ENCODE measurements around the gene RCCD1.

RCCD1 gene

DNA sequence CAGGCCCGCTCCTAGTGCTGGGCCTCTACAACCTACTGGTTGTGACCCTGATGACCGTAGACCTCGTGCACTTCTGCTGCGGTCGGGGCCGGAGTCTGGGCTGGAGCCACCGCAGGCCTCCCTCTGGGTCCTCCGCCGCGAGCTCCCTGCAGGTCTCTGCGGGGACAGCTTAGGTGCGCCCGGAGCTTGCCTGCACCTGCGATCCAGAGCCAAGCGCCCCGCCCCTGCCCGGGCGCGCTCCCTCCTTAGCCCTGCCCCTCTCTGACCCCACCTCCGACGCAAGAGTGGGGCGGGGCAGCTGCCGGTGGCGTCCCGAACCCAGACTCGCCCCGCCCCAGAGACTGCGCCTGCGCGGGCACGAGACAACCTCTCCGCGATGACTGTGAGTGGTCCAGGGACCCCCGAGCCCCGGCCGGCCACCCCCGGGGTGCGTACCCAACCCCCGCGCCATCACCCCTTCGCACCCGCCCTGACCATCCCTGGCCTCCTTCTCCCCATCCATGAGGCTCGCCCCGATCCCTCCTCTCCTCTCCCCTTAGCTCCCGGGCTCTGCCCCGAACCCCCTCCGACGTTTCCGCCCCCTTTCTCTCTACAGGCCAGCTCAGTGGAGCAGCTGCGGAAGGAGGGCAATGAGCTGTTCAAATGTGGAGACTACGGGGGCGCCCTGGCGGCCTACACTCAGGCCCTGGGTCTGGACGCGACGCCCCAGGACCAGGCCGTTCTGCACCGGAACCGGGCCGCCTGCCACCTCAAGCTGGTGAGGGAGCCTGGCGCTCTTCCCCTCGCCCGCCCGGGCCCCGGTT, 19.5 kb upstream of the RCCD1 start, which contains the start of gene UNC45A:
TSS of gene UNC45A (plus strand) at position 337 of the 803 bp plus-strand sequence. CDS start at position 377, 40 bp downstream.
- Histone ChIP-seq H3K4me1 (ENCODE audit: insufficient read depth, low read length) (peaks cover 2% of the 10 kb centered on the region; the same call in 1 of the 2 replicates), H3K9ac (ENCODE audit: low read depth, low read length) (peak within 1 kb of the TSS; percentile 66; the same call in 1 of the 2 replicates), H3K9me3 (ENCODE audit: insufficient read depth, low read depth, low read length) (no peaks in the 10 kb centered on the region), H3K27ac (ENCODE audit: low read length) (no peak within 1 kb of the TSS), H3K27me3 (ENCODE audit: insufficient read depth, low read length) (peaks cover 16% of the 10 kb centered on the region), H3K4me3 (ENCODE audit: low read length) (peak within 1 kb of the TSS; percentile 61), H3K36me3 (ENCODE audit: insufficient read depth, low read depth, low read length) (peaks cover 27% of the 10 kb centered on the region)

DNA sequence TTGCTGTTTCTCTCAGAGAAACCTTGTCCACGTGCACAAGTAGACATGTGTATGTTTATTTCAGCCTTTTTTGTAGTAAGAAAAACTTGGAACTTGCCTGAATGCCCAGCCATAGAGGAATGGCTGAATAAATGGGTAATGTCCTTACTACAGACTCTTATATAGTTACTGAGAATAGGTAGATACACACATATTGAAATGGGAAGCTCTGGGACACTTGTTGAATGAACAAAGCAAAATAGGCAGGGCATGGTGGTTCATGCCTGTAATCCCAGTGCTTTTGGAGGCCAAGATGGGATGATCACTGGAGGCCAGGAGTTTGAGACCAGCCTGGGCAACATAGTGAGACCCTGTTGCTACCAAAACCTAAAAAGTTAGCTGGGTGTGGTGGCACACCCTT, 17.9 kb upstream of the RCCD1 start:
- no peak overlapping the region for H3K27ac ChIP-seq (ENCODE audit: low read length)
- H3K9me3 ChIP-seq (ENCODE audit: insufficient read depth, low read depth, low read length): no peaks in the 10 kb centered on the region
- peaks cover 2% of the 10 kb centered on the region; the same call in 1 of the 2 replicates for H3K4me1 ChIP-seq (ENCODE audit: insufficient read depth, low read length)
- H3K4me3 ChIP-seq (ENCODE audit: low read length): no peak overlapping the region
- peaks cover 41% of the 10 kb centered on the region for H3K36me3 ChIP-seq (ENCODE audit: insufficient read depth, low read depth, low read length)
- no peak overlapping the region for H3K9ac ChIP-seq (ENCODE audit: low read depth, low read length)
- peaks cover 16% of the 10 kb centered on the region for H3K27me3 ChIP-seq (ENCODE audit: insufficient read depth, low read length)

DNA sequence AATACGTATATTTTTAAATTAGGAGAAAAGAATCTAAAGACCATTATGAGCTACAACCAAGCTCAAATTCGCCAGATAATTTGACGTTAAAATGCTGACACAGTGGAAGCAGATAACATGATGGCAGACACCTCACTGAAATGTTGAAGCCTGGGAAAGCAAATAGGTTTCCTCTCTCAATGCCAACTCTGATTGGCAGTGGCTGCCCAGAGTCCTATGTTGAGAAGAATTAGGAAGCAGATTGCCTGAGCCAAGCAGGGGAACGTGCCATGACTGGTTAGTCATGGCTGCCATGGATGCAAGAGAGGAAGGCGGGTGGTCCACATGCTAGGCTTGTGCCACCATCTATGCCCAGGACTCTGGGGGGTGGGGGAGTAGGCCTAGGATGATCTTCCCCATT, 16.4 kb upstream of the RCCD1 start:
- Histone ChIP-seq H3K27me3 (ENCODE audit: insufficient read depth, low read length) (peaks cover 9% of the 10 kb centered on the region), H3K36me3 (ENCODE audit: insufficient read depth, low read depth, low read length) (peaks cover 56% of the 10 kb centered on the region), H3K4me3 (ENCODE audit: low read length) (no peak overlapping the region), H3K27ac (ENCODE audit: low read length) (no peak overlapping the region), H3K9me3 (ENCODE audit: insufficient read depth, low read depth, low read length) (no peaks in the 10 kb centered on the region), H3K4me1 (ENCODE audit: insufficient read depth, low read length) (no peaks in the 10 kb centered on the region), H3K9ac (ENCODE audit: low read depth, low read length) (no peak overlapping the region)

DNA sequence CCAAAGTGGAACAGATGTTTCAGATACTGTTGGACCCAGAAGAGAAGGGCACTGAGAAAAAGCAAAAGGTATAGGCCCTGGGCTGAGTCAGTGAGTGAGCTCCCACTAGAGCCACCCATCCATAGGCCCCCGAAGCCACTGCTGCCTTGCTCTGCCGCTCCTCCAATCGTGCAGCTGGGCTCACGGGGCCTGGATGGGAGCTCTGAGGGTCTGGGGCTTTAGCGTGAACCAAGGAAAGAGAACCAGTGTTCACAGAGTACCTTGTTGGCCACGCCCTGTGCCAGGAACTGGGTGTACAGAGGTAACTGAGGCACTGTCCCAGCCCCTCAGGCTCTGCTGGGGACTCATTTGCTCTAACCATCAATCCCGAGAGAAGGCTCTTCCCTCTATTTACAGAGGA, 14.9 kb upstream of the RCCD1 start:
- H3K4me3 ChIP-seq (ENCODE audit: low read length): no peak overlapping the region
- H3K9ac ChIP-seq (ENCODE audit: low read depth, low read length): no peak overlapping the region
- H3K9me3 ChIP-seq (ENCODE audit: insufficient read depth, low read depth, low read length): no peaks in the 10 kb centered on the region
- H3K27me3 ChIP-seq (ENCODE audit: insufficient read depth, low read length): no peaks in the 10 kb centered on the region
- peaks cover 70% of the 10 kb centered on the region for H3K36me3 ChIP-seq (ENCODE audit: insufficient read depth, low read depth, low read length)
- no peak overlapping the region for H3K27ac ChIP-seq (ENCODE audit: low read length)
- H3K4me1 ChIP-seq (ENCODE audit: insufficient read depth, low read length): no peaks in the 10 kb centered on the region

DNA sequence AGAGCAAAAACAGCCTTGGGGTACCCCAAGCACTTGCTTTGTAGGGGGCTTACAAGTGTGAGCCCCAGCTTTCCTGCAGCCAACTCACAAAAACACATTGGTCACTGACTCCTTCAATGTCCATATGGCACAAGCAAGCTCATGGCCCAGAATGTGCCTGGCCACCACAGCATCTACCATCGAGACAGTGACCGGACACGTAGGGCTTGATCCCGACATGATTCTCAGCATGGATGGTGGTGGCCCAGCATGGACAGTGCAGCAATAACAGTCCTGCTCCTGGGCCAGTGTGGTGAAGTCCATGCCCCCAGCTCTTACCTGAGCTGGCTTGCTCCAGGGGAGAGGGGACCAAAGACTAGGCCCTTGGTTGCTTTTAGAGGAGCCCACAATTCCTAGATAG, 13.6 kb upstream of the RCCD1 start:
- H3K9ac ChIP-seq (ENCODE audit: low read depth, low read length): no peak overlapping the region
- H3K4me3 ChIP-seq (ENCODE audit: low read length): no peak overlapping the region
- peaks cover 75% of the 10 kb centered on the region for H3K36me3 ChIP-seq (ENCODE audit: insufficient read depth, low read depth, low read length)

DNA sequence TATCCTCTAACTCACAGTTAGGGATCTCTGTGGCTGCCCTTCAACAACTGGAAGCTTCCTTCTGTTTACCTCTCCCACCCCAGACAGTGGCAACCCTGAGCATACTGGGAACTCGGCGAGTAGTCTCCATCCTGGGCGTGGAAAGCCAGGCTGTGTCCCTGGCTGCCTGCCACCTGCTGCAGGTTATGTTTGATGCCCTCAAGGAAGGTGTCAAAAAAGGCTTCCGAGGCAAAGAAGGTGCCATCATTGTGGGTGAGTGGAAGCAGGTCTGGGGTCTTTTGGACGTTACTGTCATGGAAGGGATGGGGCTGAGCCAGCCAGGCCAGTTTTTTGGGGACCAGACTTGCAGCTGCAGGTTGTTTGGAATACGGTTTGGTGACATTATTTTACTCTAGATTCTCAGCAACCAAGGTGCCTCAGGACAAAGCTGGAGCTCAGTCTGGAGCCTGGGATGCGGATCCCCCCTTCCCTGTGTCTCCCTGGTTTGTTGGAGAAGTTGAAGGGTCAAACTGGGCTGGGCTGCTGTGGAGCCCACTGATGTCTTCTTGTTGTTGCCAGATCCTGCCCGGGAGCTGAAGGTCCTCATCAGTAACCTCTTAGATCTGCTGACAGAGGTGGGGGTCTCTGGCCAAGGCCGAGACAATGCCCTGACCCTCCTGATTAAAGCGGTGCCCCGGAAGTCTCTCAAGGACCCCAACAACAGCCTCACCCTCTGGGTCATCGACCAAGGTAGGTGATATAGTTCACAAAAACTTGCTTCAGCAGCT, 12.1 kb upstream of the RCCD1 start:
- Histone ChIP-seq H3K4me3 (ENCODE audit: low read length) (no peak overlapping the region), H3K36me3 (ENCODE audit: insufficient read depth, low read depth, low read length) (peaks cover 80% of the 10 kb centered on the region), H3K27ac (ENCODE audit: low read length) (no peak overlapping the region), H3K27me3 (ENCODE audit: insufficient read depth, low read length) (no peaks in the 10 kb centered on the region), H3K9ac (ENCODE audit: low read depth, low read length) (no peak overlapping the region), H3K4me1 (ENCODE audit: insufficient read depth, low read length) (no peaks in the 10 kb centered on the region), H3K9me3 (ENCODE audit: insufficient read depth, low read depth, low read length) (no peaks in the 10 kb centered on the region)

More for the DNA sequence above, 13.6 kb upstream of the RCCD1 start:
- Histone ChIP-seq H3K27ac (ENCODE audit: low read length) (no peak overlapping the region), H3K27me3 (ENCODE audit: insufficient read depth, low read length) (no peaks in the 10 kb centered on the region), H3K9me3 (ENCODE audit: insufficient read depth, low read depth, low read length) (no peaks in the 10 kb centered on the region), H3K4me1 (ENCODE audit: insufficient read depth, low read length) (no peaks in the 10 kb centered on the region)

DNA sequence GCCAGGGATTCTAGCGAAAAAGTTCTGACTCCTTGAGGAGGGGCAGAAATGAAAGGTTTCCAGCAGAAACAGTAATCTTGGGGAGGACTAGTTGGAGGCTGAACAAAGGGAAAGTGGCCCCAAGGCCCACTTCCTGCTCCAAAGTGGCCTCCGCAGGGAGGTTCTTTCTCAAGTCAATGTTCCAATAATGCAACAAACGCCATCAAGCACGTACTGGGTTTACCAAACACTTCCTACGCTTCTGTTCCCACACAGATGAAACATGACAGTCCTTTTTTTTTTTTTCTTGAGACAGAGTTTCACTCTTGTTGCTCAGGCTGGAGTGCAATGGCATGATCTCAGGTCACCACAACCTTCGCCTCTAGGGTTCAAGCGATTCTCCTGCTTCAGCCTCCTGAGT, 9.6 kb upstream of the RCCD1 start:
- Histone ChIP-seq H3K36me3 (ENCODE audit: insufficient read depth, low read depth, low read length) (peaks cover 83% of the 10 kb centered on the region), H3K27me3 (ENCODE audit: insufficient read depth, low read length) (no peaks in the 10 kb centered on the region), H3K27ac (ENCODE audit: low read length) (no peak overlapping the region), H3K4me1 (ENCODE audit: insufficient read depth, low read length) (no peaks in the 10 kb centered on the region), H3K4me3 (ENCODE audit: low read length) (no peak overlapping the region), H3K9ac (ENCODE audit: low read depth, low read length) (no peak overlapping the region), H3K9me3 (ENCODE audit: insufficient read depth, low read depth, low read length) (no peaks in the 10 kb centered on the region)

DNA sequence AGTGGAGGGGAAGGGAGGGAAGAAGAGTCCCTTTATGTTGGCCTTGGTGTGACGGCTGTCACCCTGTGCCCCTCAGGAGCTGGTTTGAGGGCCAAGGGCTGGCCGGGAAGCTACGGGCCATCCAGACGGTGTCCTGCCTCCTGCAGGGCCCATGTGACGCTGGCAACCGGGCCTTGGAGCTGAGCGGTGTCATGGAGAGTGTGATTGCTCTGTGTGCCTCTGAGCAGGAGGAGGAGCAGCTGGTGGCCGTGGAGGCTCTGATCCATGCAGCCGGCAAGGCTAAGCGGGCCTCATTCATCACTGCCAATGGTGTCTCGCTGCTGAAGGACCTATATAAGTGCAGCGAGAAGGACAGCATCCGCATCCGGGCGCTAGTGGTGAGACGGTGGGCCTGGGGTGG, 8.1 kb upstream of the RCCD1 start:
- Histone ChIP-seq H3K4me3 (ENCODE audit: low read length) (no peak overlapping the region), H3K27ac (ENCODE audit: low read length) (no peak overlapping the region), H3K27me3 (ENCODE audit: insufficient read depth, low read length) (no peaks in the 10 kb centered on the region), H3K9me3 (ENCODE audit: insufficient read depth, low read depth, low read length) (no peaks in the 10 kb centered on the region), H3K4me1 (ENCODE audit: insufficient read depth, low read length) (no peaks in the 10 kb centered on the region), H3K36me3 (ENCODE audit: insufficient read depth, low read depth, low read length) (peaks cover 83% of the 10 kb centered on the region), H3K9ac (ENCODE audit: low read depth, low read length) (no peak overlapping the region)

DNA sequence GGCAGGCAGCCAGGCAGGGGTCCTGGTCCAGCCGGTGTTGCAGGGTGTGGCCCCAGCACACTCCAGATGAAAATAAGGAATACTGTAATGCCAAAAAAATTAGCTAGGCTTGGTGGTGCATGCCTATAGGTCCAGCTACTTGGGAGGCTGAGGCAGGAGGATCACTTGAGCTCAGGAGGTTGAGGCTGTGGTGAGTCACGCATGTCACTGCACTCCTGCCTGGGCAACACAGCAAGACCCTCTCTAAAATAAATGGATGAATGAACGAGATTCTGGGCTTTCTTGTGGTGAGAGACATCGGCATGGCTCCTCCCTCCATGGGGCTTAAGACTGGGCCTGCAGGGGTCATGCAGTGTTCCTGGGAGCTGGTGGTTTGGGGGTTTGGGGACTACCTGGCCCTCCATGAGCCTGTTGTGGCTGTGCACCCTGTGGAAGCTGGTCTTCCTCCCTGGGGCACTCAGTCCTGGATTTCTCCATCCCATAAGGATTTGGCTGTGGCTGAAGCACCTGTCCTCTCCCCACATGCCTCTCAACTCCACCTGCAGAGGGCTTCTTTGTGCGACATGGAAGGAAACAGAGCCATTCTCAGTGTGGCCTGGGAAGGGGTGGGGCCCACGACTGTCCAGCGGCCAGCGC, 7.6 kb upstream of the RCCD1 start:
- no peak overlapping the region for H3K4me3 ChIP-seq (ENCODE audit: low read length)
- H3K27me3 ChIP-seq (ENCODE audit: insufficient read depth, low read length): no peaks in the 10 kb centered on the region
- no peaks in the 10 kb centered on the region for H3K4me1 ChIP-seq (ENCODE audit: insufficient read depth, low read length)
- no peak overlapping the region for H3K9ac ChIP-seq (ENCODE audit: low read depth, low read length)
- no peak overlapping the region for H3K27ac ChIP-seq (ENCODE audit: low read length)
- no peaks in the 10 kb centered on the region for H3K9me3 ChIP-seq (ENCODE audit: insufficient read depth, low read depth, low read length)
- peaks cover 83% of the 10 kb centered on the region for H3K36me3 ChIP-seq (ENCODE audit: insufficient read depth, low read depth, low read length)

DNA sequence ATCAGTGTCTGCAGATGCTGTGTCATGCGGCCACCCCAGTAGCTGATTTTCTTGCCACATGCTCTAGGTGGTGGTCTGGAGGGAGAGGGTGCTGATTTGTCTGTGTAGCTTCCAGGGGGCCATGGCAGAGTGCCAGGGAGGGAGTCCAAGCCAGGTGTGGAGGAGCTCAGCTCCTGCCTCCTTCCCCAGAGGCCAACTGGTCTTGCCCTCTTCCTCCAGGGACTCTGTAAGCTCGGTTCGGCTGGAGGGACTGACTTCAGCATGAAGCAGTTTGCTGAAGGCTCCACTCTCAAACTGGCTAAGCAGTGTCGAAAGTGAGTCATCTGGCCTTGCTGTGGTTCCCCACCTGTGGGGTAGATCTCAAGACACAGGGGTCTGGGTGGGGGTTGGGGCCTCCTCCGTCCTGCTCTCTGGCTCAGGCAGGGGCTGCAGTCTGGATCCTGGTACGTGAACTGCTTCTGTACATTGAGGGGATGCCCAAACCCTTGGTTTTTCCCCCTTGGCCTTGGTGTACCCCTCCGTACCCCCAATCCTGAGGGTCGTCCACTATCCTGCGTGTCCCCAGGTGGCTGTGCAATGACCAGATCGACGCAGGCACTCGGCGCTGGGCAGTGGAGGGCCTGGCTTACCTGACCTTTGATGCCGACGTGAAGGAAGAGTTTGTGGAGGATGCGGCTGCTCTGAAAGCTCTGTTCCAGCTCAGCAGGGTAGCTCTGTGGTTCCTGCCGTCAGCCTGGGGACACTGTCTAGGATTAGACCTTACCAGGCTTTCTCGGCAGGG, 6.9 kb upstream of the RCCD1 start:
- no peak overlapping the region for H3K9ac ChIP-seq (ENCODE audit: low read depth, low read length)
- H3K27ac ChIP-seq (ENCODE audit: low read length): no peak overlapping the region
- no peaks in the 10 kb centered on the region for H3K4me1 ChIP-seq (ENCODE audit: insufficient read depth, low read length)
- H3K9me3 ChIP-seq (ENCODE audit: insufficient read depth, low read depth, low read length): no peaks in the 10 kb centered on the region
- H3K27me3 ChIP-seq (ENCODE audit: insufficient read depth, low read length): no peaks in the 10 kb centered on the region
- H3K4me3 ChIP-seq (ENCODE audit: low read length): no peak overlapping the region
- H3K36me3 ChIP-seq (ENCODE audit: insufficient read depth, low read depth, low read length): peaks cover 79% of the 10 kb centered on the region

DNA sequence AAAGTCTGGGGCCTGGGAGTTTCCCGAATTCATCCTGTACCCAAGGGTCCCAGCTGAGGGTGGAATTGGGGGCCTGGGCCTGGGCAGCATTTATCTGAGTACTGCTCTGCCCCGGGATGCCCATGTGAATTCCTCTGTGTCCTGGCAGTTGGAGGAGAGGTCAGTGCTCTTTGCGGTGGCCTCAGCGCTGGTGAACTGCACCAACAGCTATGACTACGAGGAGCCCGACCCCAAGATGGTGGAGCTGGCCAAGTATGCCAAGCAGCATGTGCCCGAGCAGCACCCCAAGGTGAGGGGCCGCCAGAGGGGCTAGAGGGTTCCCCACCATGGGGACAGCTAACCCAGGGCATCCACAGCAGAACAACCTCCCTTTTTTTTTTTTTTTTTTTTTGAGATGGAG, 6.2 kb upstream of the RCCD1 start:
- Histone ChIP-seq H3K27me3 (ENCODE audit: insufficient read depth, low read length) (no peaks in the 10 kb centered on the region), H3K27ac (ENCODE audit: low read length) (no peak overlapping the region), H3K36me3 (ENCODE audit: insufficient read depth, low read depth, low read length) (peaks cover 79% of the 10 kb centered on the region), H3K4me1 (ENCODE audit: insufficient read depth, low read length) (no peaks in the 10 kb centered on the region), H3K9ac (ENCODE audit: low read depth, low read length) (no peak overlapping the region), H3K4me3 (ENCODE audit: low read length) (no peak overlapping the region), H3K9me3 (ENCODE audit: insufficient read depth, low read depth, low read length) (no peaks in the 10 kb centered on the region)

Data from iPS-20b (cell line).